Measurements from ENCODE around the gene POGZ. TPM values are rescaled to one million over a fixed set of nuclear protein-coding genes. Genes with fewer than 3 reads are reported as not detected.
"Not testable (repeated sequence)": the region's sequence is repeated elsewhere in the genome, so short reads cannot be mapped to it uniquely, and the experiment has no call there.

Gene POGZ
- total and polyA plus RNA-seq, 3 experiments from 2014 or later: 11.3 to 65.3 (median 60.1) TPM

DNA sequence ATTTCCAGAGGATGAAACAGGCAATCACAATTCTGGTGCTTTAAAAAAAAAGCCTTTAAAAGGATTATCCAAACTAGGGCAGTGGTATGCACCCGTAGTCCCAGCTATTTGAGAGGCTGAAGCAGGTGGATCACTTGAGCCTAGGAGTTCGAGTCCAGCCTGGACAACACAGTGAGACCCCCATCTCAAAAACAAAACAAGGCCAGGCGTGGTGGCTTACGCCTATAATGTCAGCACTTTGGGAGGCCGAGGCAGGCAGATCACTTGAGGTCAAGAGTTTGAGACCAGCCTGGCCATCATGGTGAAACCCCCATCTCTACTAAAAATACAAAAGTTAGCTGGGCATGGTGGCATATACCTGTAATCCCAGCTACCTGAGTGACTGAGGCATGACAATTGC is 25.5 kb downstream of the POGZ start:
- peaks cover 16% of the 10 kb centered on the region for H3K4me1 ChIP-seq (ENCODE audit: insufficient read depth, low read length)
- H3K27ac ChIP-seq (ENCODE audit: low read depth, low read length); H3K27me3 Mint-ChIP-seq; H3K9me3 Mint-ChIP-seq; H3K9me3 ChIP-seq (ENCODE audit: low read length); H3K27ac Mint-ChIP-seq; CTCF ChIA-PET; H3K27me3 ChIP-seq (ENCODE audit: insufficient read depth, low read length, poor library complexity, severe bottlenecking); H3K4me3 ChIP-seq (ENCODE audit: low read length); DNase-seq; POLR2A ChIA-PET; H3K4me3 Mint-ChIP-seq: not testable (repeated sequence)
- peaks cover 17% of the 10 kb centered on the region for H3K36me3 ChIP-seq (ENCODE audit: insufficient read depth, low read length)
- peaks cover 0 to 38% (median 6%) of the 10 kb centered on the region in 3 donors for H3K36me3 Mint-ChIP-seq
- peaks cover 26 to 44% (median 28%) of the 10 kb centered on the region in 3 donors for H3K4me1 Mint-ChIP-seq

DNA sequence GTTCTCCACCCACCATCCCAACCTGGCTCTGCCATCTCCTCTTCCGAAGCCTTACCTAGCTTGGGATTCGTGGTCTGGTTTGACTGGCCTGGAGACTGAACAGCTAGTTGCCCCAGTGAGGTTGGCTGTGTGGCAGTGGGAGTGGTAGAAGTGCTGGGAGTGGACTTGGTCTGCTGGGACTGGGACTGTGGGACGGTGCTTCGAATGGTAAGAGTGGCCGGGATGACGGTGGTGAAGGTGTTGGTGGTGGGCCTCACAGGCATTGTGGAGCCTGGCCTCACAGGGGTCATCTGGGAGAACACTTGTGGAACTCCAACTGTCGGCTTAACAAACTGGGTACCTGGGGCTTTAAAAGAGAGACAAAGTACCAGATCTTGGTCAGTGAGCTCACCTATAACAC is 31.2 kb downstream of the POGZ start:
- Histone ChIP-seq H3K27ac (ENCODE audit: low read depth, low read length) (no peak overlapping the region), H3K9me3 (ENCODE audit: low read length) (no peaks in the 10 kb centered on the region), H3K4me1 (ENCODE audit: insufficient read depth, low read length) (no peaks in the 10 kb centered on the region), H3K27me3 (ENCODE audit: insufficient read depth, low read length, poor library complexity, severe bottlenecking) (no peaks in the 10 kb centered on the region), H3K36me3 (ENCODE audit: insufficient read depth, low read length) (peaks cover 59% of the 10 kb centered on the region), H3K4me3 (ENCODE audit: low read length) (no peak overlapping the region)
- H3K27ac Mint-ChIP-seq: no peak overlapping the region
- POLR2A ChIA-PET: no interaction called here
- H3K27me3 Mint-ChIP-seq: no peaks in the 10 kb centered on the region
- H3K4me3 Mint-ChIP-seq: no peak overlapping the region
- DNase-seq: no peak
- H3K36me3 Mint-ChIP-seq: peaks cover 0 to 75% (median 23%) of the 10 kb centered on the region in 3 donors
- CTCF ChIA-PET: no interaction called here
- no peaks in the 10 kb centered on the region for H3K9me3 Mint-ChIP-seq
- H3K4me1 Mint-ChIP-seq: peaks cover 0 to 8% (median 5%) of the 10 kb centered on the region in 3 donors

DNA sequence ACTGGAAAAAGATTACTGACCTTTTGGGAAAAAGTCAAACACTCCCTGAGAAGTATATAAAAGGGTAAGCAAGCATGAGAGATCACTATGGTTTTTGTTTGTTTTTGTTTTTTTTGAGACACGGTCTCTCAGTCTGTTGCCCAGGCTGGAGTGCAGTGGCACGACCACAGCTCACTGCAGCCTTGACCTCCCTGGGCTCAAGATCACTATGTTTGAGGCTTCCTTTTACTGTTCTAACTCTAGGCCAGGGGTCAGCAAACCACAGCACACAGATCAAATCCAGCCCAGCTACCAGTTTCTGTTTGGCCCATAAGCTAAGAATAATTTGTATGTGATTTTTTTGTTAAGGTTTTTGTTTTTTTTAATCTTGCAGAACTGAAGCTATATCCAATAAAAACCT is 34.2 kb downstream of the POGZ start:
- Histone ChIP-seq H3K36me3 (ENCODE audit: insufficient read depth, low read length) (peaks cover 58% of the 10 kb centered on the region), H3K4me3 (ENCODE audit: low read length) (no peak overlapping the region), H3K27me3 (ENCODE audit: insufficient read depth, low read length, poor library complexity, severe bottlenecking) (no peaks in the 10 kb centered on the region), H3K27ac (ENCODE audit: low read depth, low read length) (no peak overlapping the region), H3K9me3 (ENCODE audit: low read length) (no peaks in the 10 kb centered on the region), H3K4me1 (ENCODE audit: insufficient read depth, low read length) (no peaks in the 10 kb centered on the region)
- no peaks in the 10 kb centered on the region for H3K4me1 Mint-ChIP-seq
- peaks cover 0 to 91% (median 29%) of the 10 kb centered on the region in 3 donors for H3K36me3 Mint-ChIP-seq
- ChIA-PET CTCF (no interaction called here), POLR2A (interaction anchor here (0.6 to 1.2 kb wide), 2 partner anchors 20 to 26 kb away, joined by 3 to 5 read pairs; partner anchors contain the start of gene PSMB4)
- no peak overlapping the region for H3K4me3 Mint-ChIP-seq
- no peak for DNase-seq
- H3K27me3 Mint-ChIP-seq: no peaks in the 10 kb centered on the region
- no peaks in the 10 kb centered on the region for H3K9me3 Mint-ChIP-seq
- H3K27ac Mint-ChIP-seq: peak overlapping the region in 5 of 8 donors; percentile 1 to 87 (median 48)

DNA sequence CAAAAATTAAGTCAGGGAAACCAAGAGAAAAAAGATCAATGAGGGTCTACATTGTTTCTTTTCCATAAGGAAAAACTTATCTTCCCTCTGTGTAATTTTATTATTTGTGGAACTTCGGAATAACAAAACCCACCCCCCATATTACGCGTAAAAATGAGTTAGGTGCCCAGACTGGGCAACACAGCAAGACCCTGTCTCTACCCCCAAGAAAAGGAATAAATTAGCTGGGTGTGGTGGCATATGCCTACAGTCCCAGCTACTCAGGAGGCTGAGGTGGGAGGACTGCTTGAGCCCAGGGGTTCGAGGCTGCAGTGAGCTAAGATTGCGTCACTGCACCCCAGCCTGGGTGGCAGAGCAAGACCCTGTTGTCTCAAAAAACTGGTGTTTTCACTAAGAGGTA is 39.5 kb downstream of the POGZ start:
- no peak overlapping the region for H3K27ac ChIP-seq (ENCODE audit: low read depth, low read length)
- peak overlapping the region in 1 of 8 donors; percentile 52 for H3K27ac Mint-ChIP-seq
- no peaks in the 10 kb centered on the region for H3K27me3 Mint-ChIP-seq
- no peaks in the 10 kb centered on the region for H3K9me3 Mint-ChIP-seq
- no peak overlapping the region for H3K4me3 ChIP-seq (ENCODE audit: low read length)
- no peaks in the 10 kb centered on the region for H3K9me3 ChIP-seq (ENCODE audit: low read length)
- peaks cover 23% of the 10 kb centered on the region for H3K36me3 ChIP-seq (ENCODE audit: insufficient read depth, low read length)
- ChIA-PET POLR2A (no interaction called here), CTCF (interaction anchor here (2.1 kb wide), 1 partner anchor 17 kb away, joined by 5 read pairs; no protein-coding TSS in a partner anchor)
- no peaks in the 10 kb centered on the region for H3K4me1 Mint-ChIP-seq
- peaks cover 3 to 78% (median 22%) of the 10 kb centered on the region in 3 donors for H3K36me3 Mint-ChIP-seq
- no peaks in the 10 kb centered on the region for H3K27me3 ChIP-seq (ENCODE audit: insufficient read depth, low read length, poor library complexity, severe bottlenecking)
- no peak for DNase-seq
- no peak overlapping the region for H3K4me3 Mint-ChIP-seq
- H3K4me1 ChIP-seq (ENCODE audit: insufficient read depth, low read length): no peaks in the 10 kb centered on the region

DNA sequence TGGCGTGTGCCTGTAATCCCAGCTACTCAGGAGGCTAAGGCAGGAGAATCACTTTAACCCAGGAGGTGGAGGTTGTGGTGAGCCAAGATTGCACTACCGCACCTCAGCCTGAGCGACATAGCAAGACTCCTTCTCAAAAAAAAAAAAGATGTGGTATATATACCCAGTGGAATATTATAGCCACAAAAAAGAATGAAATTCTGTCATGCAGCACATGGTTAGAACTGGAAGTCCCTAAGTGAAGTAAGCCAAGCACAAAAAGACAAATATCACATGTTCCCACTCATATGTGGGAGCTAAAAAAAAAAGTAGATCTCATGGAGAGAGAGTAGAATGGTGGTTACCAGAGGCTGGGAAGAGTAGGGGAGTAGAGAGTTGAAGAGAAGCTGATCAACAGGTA is 41.2 kb downstream of the POGZ start:
- H3K9me3 ChIP-seq (ENCODE audit: low read length): no peaks in the 10 kb centered on the region
- H3K27me3 ChIP-seq (ENCODE audit: insufficient read depth, low read length, poor library complexity, severe bottlenecking): no peaks in the 10 kb centered on the region
- Mint-ChIP-seq H3K9me3 (no peaks in the 10 kb centered on the region), H3K4me3 (peak overlapping the region in 1 of 7 donors; percentile 59), H3K4me1 (no peaks in the 10 kb centered on the region), H3K36me3 (peaks cover 5 to 72% (median 17%) of the 10 kb centered on the region in 3 donors), H3K27me3 (no peaks in the 10 kb centered on the region), H3K27ac (peak overlapping the region in 3 of 8 donors; percentile 1 to 88 (median 66))
- no peaks in the 10 kb centered on the region for H3K4me1 ChIP-seq (ENCODE audit: insufficient read depth, low read length)
- ChIA-PET POLR2A (interaction anchor here (0.7 kb wide), 2 partner anchors 104 to 380 kb away, joined by 3 to 4 read pairs; no protein-coding TSS in a partner anchor), CTCF (interaction anchor here (0.9 to 1.8 kb wide), 3 partner anchors 10 to 117 kb away, joined by 4 to 5 read pairs (median 4); no protein-coding TSS in a partner anchor)
- H3K4me3 ChIP-seq (ENCODE audit: low read length): no peak overlapping the region
- DNase-seq: no peak
- H3K27ac ChIP-seq (ENCODE audit: low read depth, low read length): no peak overlapping the region
- peaks cover 11% of the 10 kb centered on the region for H3K36me3 ChIP-seq (ENCODE audit: insufficient read depth, low read length)

DNA sequence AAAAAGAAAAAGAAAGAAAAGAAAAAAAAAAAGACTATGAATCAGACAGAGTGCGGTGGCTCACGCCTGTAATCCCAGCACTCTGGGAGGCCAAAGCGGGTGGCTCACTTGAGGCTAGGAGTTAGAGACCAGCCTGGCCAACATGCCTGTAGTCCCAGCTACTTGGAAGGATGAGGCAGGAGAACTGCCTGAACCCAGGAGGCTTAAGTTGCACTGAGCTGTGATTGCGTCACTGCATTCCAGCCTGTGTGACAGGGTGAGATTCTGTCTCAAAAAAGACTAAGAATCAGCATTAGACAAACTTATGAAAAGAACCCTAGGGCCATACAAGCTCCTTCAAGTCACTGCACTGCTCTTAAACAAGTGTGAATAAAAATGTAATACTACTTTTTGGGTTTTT is 43.1 kb downstream of the POGZ start:
- no peaks in the 10 kb centered on the region for H3K4me1 Mint-ChIP-seq
- CTCF ChIA-PET: no interaction called here
- Histone ChIP-seq H3K4me1 (ENCODE audit: insufficient read depth, low read length) (no peaks in the 10 kb centered on the region), H3K27ac (ENCODE audit: low read depth, low read length) (no peak overlapping the region), H3K9me3 (ENCODE audit: low read length) (no peaks in the 10 kb centered on the region), H3K36me3 (ENCODE audit: insufficient read depth, low read length) (peaks cover 20% of the 10 kb centered on the region), H3K4me3 (ENCODE audit: low read length) (no peak overlapping the region), H3K27me3 (ENCODE audit: insufficient read depth, low read length, poor library complexity, severe bottlenecking) (no peaks in the 10 kb centered on the region)
- H3K36me3 Mint-ChIP-seq: peaks cover 5 to 71% (median 19%) of the 10 kb centered on the region in 3 donors
- POLR2A ChIA-PET: interaction anchor here (0.5 to 1.0 kb wide), 2 partner anchors 17 to 143 kb away, joined by 3 to 8 read pairs; partner anchors contain the start of gene PSMB4
- no peaks in the 10 kb centered on the region for H3K9me3 Mint-ChIP-seq
- H3K27me3 Mint-ChIP-seq: no peaks in the 10 kb centered on the region
- peak overlapping the region in 1 of 8 donors; percentile 66 for H3K27ac Mint-ChIP-seq
- DNase-seq: no peak
- no peak overlapping the region for H3K4me3 Mint-ChIP-seq

DNA sequence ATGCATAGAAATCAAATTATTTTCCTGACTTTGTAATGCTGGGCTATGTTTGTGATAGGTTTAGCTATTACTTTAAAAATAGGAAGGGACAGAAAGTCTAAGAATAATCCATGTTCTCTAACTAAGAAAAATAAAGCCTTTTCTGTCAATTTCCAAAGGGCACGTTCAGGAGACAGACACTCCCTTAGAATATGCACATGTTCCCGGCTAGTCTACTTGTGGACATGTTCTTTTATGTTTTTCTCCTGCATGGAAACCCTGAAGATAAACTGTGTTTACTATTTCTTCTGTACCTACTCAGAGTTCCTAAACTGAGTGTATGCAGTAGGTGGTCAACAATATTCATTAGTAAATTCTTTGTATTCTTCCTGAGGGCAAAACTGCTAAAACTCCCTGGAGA is 47.4 kb downstream of the POGZ start:
- ChIA-PET POLR2A (interaction anchor here (1.8 kb wide), 1 partner anchor 13 kb away, joined by 6 read pairs; the partner anchor contains the start of gene PSMB4), CTCF (no interaction called here)
- Histone ChIP-seq H3K9me3 (ENCODE audit: low read length) (no peaks in the 10 kb centered on the region), H3K27ac (ENCODE audit: low read depth, low read length) (no peak overlapping the region), H3K4me3 (ENCODE audit: low read length) (no peak overlapping the region), H3K4me1 (ENCODE audit: insufficient read depth, low read length) (no peaks in the 10 kb centered on the region), H3K27me3 (ENCODE audit: insufficient read depth, low read length, poor library complexity, severe bottlenecking) (no peaks in the 10 kb centered on the region), H3K36me3 (ENCODE audit: insufficient read depth, low read length) (peaks cover 46% of the 10 kb centered on the region)
- Mint-ChIP-seq H3K9me3 (no peaks in the 10 kb centered on the region), H3K27me3 (no peaks in the 10 kb centered on the region), H3K4me3 (no peak overlapping the region), H3K36me3 (peaks cover 5 to 82% (median 26%) of the 10 kb centered on the region in 3 donors), H3K27ac (peak overlapping the region in 2 of 8 donors; percentile 33 to 49), H3K4me1 (no peaks in the 10 kb centered on the region)
- no peak for DNase-seq

DNA sequence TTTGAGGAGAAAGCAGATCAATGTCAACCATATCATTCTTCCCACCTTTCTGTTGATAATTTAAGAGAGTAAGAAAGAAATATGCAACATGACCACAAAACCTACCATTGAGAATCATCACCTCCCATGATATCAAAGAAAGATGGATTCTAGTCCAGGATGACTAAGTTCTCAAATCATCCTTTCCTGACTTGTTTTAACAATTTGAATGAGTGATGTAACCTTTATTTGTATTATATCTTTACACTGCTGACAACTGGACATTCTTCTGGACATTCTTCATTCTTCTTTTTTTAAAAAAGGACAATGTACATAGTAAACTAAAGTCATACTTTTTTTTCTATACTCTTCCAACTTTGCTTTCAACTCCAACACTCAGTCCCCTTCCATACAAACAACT is 50.4 kb downstream of the POGZ start:
- Mint-ChIP-seq H3K36me3 (peaks cover 0 to 86% (median 27%) of the 10 kb centered on the region in 3 donors), H3K27ac (peak overlapping the region in 2 of 8 donors; percentile 1 to 51), H3K4me1 (no peaks in the 10 kb centered on the region), H3K27me3 (no peaks in the 10 kb centered on the region), H3K9me3 (no peaks in the 10 kb centered on the region), H3K4me3 (no peak overlapping the region)
- Histone ChIP-seq H3K4me3 (ENCODE audit: low read length) (no peak overlapping the region), H3K9me3 (ENCODE audit: low read length) (no peaks in the 10 kb centered on the region), H3K36me3 (ENCODE audit: insufficient read depth, low read length) (peaks cover 56% of the 10 kb centered on the region), H3K4me1 (ENCODE audit: insufficient read depth, low read length) (no peaks in the 10 kb centered on the region), H3K27ac (ENCODE audit: low read depth, low read length) (no peak overlapping the region), H3K27me3 (ENCODE audit: insufficient read depth, low read length, poor library complexity, severe bottlenecking) (no peaks in the 10 kb centered on the region)
- ChIA-PET POLR2A (no interaction called here), CTCF (no interaction called here)
- DNase-seq: no peak

Data from CD8-positive, alpha-beta memory T cell (primary cell).